Suppressor macrophage (primary cell): ENCODE data around the gene GPR68.
"Not testable (repeated sequence)": the region's sequence is repeated elsewhere in the genome, so short reads cannot be mapped to it uniquely, and the experiment has no call there.

Source experiments
- DNase-seq, 4 experiments: peaks; one replicate each; pipeline ENCODE4 v3.0.0-alpha.2; 2020 to 2022

GPR68 gene

GRCh38 chr14:91187271-91187670, 57.2 kb downstream of the GPR68 start:
- DNase-seq = no peak

GRCh38 chr14:91186515-91187066, 57.9 kb downstream of the GPR68 start:
- DNase-seq = no peak

GRCh38 chr14:91185721-91186120, 58.8 kb downstream of the GPR68 start:
- DNase-seq = no peak

GRCh38 chr14:91184559-91184958, 59.9 kb downstream of the GPR68 start:
- no peak for DNase-seq

- not testable (repeated sequence) for DNase-seq
Measured at GRCh38 chr14:91182753-91183152, 61.8 kb downstream of the GPR68 start.
